Measurements from ENCODE around the gene SCGB1D4. TPM values are rescaled to one million over a fixed set of nuclear protein-coding genes. Genes with fewer than 3 reads are reported as not detected.

The SCGB1D4 gene
- total RNA-seq, 2 experiments from 2014 or later, result not detected

DNA sequence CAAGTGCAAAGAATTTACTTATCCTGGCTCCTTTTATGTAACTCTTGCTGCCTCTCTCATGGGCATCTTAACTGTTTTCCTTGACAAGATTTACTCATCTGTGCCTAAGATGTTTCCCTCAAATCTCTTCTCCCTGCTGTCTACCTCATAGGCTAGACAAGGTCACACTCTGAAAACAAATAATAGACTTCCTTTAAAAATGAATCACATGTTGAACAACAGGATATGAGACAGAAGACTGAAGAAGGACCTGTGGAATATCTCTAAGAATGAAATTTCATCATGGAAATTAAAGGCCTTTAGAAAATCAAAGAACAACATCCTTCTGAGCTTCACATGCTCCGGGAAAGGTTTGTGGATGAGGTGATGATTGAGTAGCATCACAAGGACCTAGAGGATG lies 34.9 kb downstream of the SCGB1D4 start:
- Mint-ChIP-seq H3K9me3 (no peaks in the 10 kb centered on the region), H3K36me3 (ENCODE audit: low read depth) (no peaks in the 10 kb centered on the region), H3K27me3 (peaks cover 7% of the 10 kb centered on the region), H3K4me3 (no peak overlapping the region), H3K4me1 (ENCODE audit: low read depth) (peaks cover 23% of the 10 kb centered on the region), H3K27ac (no peak overlapping the region)
- ATAC-seq (no peak), DNase-seq (no peak)
- TF ChIP-seq, protein P1, sequence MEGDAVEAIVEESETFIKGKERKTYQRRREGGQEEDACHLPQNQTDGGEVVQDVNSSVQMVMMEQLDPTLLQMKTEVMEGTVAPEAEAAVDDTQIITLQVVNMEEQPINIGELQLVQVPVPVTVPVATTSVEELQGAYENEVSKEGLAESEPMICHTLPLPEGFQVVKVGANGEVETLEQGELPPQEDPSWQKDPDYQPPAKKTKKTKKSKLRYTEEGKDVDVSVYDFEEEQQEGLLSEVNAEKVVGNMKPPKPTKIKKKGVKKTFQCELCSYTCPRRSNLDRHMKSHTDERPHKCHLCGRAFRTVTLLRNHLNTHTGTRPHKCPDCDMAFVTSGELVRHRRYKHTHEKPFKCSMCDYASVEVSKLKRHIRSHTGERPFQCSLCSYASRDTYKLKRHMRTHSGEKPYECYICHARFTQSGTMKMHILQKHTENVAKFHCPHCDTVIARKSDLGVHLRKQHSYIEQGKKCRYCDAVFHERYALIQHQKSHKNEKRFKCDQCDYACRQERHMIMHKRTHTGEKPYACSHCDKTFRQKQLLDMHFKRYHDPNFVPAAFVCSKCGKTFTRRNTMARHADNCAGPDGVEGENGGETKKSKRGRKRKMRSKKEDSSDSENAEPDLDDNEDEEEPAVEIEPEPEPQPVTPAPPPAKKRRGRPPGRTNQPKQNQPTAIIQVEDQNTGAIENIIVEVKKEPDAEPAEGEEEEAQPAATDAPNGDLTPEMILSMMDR (IDR thresholded peaks at IDR 0.05), result no peak
- CTCF ChIA-PET, result no interaction called here
- POLR2A ChIA-PET, result no interaction called here
- intact Hi-C loops (cut with micrococcal nuclease), result no loop called here

- POLR2A ChIA-PET, result no interaction called here
- Mint-ChIP-seq H3K4me3 (no peak overlapping the region), H3K27ac (no peak overlapping the region), H3K9me3 (no peaks in the 10 kb centered on the region), H3K4me1 (ENCODE audit: low read depth) (peaks cover 8% of the 10 kb centered on the region), H3K27me3 (peaks cover 9% of the 10 kb centered on the region), H3K36me3 (ENCODE audit: low read depth) (no peaks in the 10 kb centered on the region)
- CTCF ChIA-PET, result interaction anchor here (1.9 kb wide), 1 partner anchor 50 kb away, joined by 6 read pairs; no protein-coding TSS in a partner anchor
- intact Hi-C loops (cut with micrococcal nuclease), result no loop called here
- TF ChIP-seq, protein P1 (IDR thresholded peaks at IDR 0.05), result no peak
- no peak for DNase-seq
- ATAC-seq, result no peak
Measured at GRCh38 chr11:62260261-62260953, 38.5 kb downstream of the SCGB1D4 start.

DNA sequence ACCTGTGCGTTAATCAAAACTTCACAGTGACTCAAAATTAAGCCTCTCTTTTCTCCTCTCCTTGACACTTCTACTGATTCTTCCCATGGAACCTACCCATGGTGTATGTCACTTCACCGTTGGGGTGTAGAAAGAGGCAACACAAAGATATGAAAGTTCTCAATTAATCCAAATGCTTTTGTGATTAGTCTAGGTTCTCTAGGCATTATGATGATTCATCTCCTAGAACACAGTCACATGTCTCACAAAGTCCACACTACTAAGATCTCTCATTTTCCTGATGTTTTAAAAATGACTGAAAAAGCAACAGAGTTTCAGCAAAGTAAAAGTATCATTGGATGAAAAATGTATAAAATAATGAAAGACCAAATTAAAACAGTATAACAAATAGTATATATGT lies 42.6 kb downstream of the SCGB1D4 start:
- ChIA-PET POLR2A (no interaction called here), CTCF (interaction anchor here (1.1 kb wide), 1 partner anchor 54 kb away, joined by 3 read pairs; no protein-coding TSS in a partner anchor)
- H3K36me3 Mint-ChIP-seq (ENCODE audit: low read depth), result peaks cover 11% of the 10 kb centered on the region
- DNase-seq, result no peak
- TF ChIP-seq, protein P1 (IDR thresholded peaks at IDR 0.05), result no peak
- no peak for ATAC-seq
- H3K4me3 Mint-ChIP-seq, result no peak overlapping the region
- H3K27me3 Mint-ChIP-seq, result peaks cover 8% of the 10 kb centered on the region
- no peak overlapping the region for H3K27ac Mint-ChIP-seq
- H3K4me1 Mint-ChIP-seq (ENCODE audit: low read depth), result no peaks in the 10 kb centered on the region
- H3K9me3 Mint-ChIP-seq, result peaks cover 16% of the 10 kb centered on the region
- intact Hi-C loops (cut with micrococcal nuclease), result no loop called here

DNA sequence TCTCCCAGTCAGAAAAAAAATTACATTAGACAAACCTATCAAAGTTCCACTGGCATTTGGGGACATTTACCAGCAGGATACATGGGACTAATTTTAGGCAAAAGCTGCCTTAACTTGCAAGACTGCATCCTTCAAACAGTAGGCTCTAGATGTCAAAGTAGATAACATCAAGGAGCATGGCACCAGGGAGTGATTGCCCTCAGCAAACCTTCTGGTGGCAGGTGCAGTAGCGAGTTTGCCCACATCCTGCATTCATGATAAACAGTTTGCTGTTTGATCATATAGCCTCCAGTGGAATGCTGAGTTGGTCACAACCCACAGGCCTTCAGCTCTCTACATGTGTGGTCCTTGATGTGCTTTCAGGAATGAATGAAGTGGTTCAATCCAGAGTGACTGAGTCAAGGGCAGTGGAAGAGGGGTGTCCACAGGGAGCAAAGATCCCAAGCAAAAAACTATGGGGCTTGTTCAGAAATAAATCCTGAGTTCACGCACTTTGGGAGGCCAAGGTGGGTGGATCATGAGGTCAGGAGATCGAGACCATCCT lies 44.8 kb downstream of the SCGB1D4 start:
- Mint-ChIP-seq H3K4me3 (no peak overlapping the region), H3K36me3 (ENCODE audit: low read depth) (peaks cover 15% of the 10 kb centered on the region), H3K9me3 (peaks cover 31% of the 10 kb centered on the region), H3K27me3 (peaks cover 12% of the 10 kb centered on the region), H3K27ac (no peak overlapping the region), H3K4me1 (ENCODE audit: low read depth) (no peaks in the 10 kb centered on the region)
- TF ChIP-seq, protein P1 (IDR thresholded peaks at IDR 0.05), result no peak
- CTCF ChIA-PET, result no interaction called here
- POLR2A ChIA-PET, result no interaction called here
- DNase-seq, result no peak
- intact Hi-C loops (cut with micrococcal nuclease), result no loop called here
- no peak for ATAC-seq

DNA sequence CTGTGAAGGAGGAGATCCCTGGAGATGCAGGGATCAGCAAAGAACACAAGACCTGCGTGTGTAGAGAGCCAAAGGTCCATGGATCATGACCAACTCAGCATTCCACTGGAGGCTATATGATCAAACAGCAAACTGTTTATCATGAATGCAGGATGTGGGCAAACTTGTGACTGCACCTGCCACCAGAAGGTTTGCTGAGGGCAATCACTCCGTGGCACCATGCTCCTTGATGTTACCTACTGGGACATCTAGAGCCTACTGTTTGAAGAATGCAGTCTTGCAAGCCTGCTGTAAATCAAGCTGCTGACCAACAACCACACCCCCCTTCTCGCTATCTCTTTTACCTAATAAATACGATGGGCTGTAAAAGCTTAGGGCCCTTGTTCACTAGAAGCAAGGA lies 47.2 kb downstream of the SCGB1D4 start:
- Mint-ChIP-seq H3K9me3 (peaks cover 31% of the 10 kb centered on the region), H3K27me3 (peaks cover 15% of the 10 kb centered on the region), H3K4me1 (ENCODE audit: low read depth) (no peaks in the 10 kb centered on the region), H3K36me3 (ENCODE audit: low read depth) (peaks cover 15% of the 10 kb centered on the region), H3K4me3 (no peak overlapping the region), H3K27ac (no peak overlapping the region)
- ATAC-seq (no peak), DNase-seq (no peak)
- TF ChIP-seq, protein P1 (IDR thresholded peaks at IDR 0.05), result no peak
- CTCF ChIA-PET, result no interaction called here
- intact Hi-C loops (cut with micrococcal nuclease), result no loop called here
- POLR2A ChIA-PET, result no interaction called here

All from activated CD8-positive, alpha-beta T cell treated with anti-CD3 and anti-CD28 coated beads for 36 hours (primary cell).